ENCODE data around the gene CA6. TPM values are rescaled to one million over a fixed set of nuclear protein-coding genes. Genes with fewer than 3 reads are reported as not detected.
"Not testable (repeated sequence)": the region's sequence is repeated elsewhere in the genome, so short reads cannot be mapped to it uniquely, and the experiment has no call there.

Gene CA6
- total and polyA plus RNA-seq, 2 donors (not counting 1 experiment from before 2014, with no cell fraction given) = not detected

DNA sequence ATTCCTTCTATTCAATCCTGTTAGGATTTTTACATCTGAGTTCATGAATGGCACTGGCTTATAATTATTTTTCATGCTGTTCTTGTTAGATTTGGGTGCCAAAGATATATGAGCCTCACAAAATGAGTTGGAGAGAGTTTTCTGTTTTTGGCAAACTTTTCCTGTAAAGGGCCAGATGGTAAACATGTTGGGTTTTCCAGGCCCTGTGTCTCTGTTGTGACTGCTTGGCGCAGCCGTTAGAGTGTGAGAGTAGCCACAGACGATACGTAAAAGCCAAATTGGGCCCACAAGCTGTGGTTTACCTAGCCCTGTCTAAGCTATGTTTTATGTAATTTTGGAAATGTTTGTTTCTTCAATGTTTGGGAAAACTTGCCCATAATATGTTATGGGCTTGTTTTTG is 15.6 kb upstream of the CA6 start:
- no peak overlapping the region for H3K4me3 Mint-ChIP-seq

GRCh38 chr1:8937051-8937450 is 8.6 kb upstream of the CA6 start:
- H3K4me1 Mint-ChIP-seq; intact Hi-C loops (cut with micrococcal nuclease); H3K79me2 ChIP-seq (ENCODE audit: control insufficient read depth, insufficient read depth, low read length); H3K9me3 ChIP-seq (ENCODE audit: control extremely low read depth in 1 of 3, control insufficient read depth in 2 of 3, insufficient read depth in 1 of 3, low read length in 2 of 3); H3K27me3 ChIP-seq (replicated peaks in 1 of 4; ENCODE audit: control extremely low read depth in 1 of 4, control insufficient read depth in 3 of 4, insufficient read depth in 4 of 4, low read length in 3 of 4); H3K27ac Mint-ChIP-seq; DNase-seq; CTCF ChIA-PET; POLR2A ChIA-PET; H3K9me3 Mint-ChIP-seq (ENCODE audit: insufficient read depth); H3K9ac ChIP-seq (ENCODE audit: low read length); H3K27ac ChIP-seq (ENCODE audit: low read length in 2 of 2); H4K20me1 ChIP-seq (ENCODE audit: control insufficient read depth, insufficient read depth, low read length, poor library complexity, severe bottlenecking); H3K36me3 ChIP-seq (replicated peaks in 1 of 2; ENCODE audit: control extremely low read depth in 1 of 2, control insufficient read depth in 1 of 2, extremely low read depth in 1 of 2, insufficient read depth in 2 of 2, low read length in 1 of 2); H2AFZ ChIP-seq (ENCODE audit: insufficient read depth, low read depth, low read length, poor library complexity, severe bottlenecking); H3K4me1 ChIP-seq (ENCODE audit: control insufficient read depth in 2 of 2, insufficient read depth in 2 of 2, low read length in 2 of 2); H3K4me3 Mint-ChIP-seq; H3K4me3 ChIP-seq (ENCODE audit: control extremely low read depth in 1 of 5, extremely low read depth in 1 of 5, insufficient read depth in 1 of 5, low read depth in 2 of 5, low read length in 4 of 5); H3K4me2 ChIP-seq (replicated peaks; ENCODE audit: low read depth, low read length, poor library complexity, severe bottlenecking); ATAC-seq (ENCODE audit: low read depth): not testable (repeated sequence)
- 86% methylated on average over 4 of the region's 7 CpGs for WGBS (ENCODE audit: insufficient coverage)
- H3K27me3 Mint-ChIP-seq = peaks cover 21% of the 10 kb centered on the region

More for the DNA sequence above, 15.6 kb upstream of the CA6 start:
- Histone ChIP-seq H3K9me3 (ENCODE audit: control extremely low read depth in 1 of 3, control insufficient read depth in 2 of 3, insufficient read depth in 1 of 3, low read length in 2 of 3) (peaks cover 0 to 12% (median 0%) of the 10 kb centered on the region in 3 donors), H2AFZ (ENCODE audit: insufficient read depth, low read depth, low read length, poor library complexity, severe bottlenecking) (no peak overlapping the region), H3K4me3 (ENCODE audit: control extremely low read depth in 1 of 5, extremely low read depth in 1 of 5, insufficient read depth in 1 of 5, low read depth in 2 of 5, low read length in 4 of 5) (no peak overlapping the region), H3K36me3 (replicated peaks in 1 of 2; ENCODE audit: control extremely low read depth in 1 of 2, control insufficient read depth in 1 of 2, extremely low read depth in 1 of 2, insufficient read depth in 2 of 2, low read length in 1 of 2) (no peaks in the 10 kb centered on the region), H3K27ac (ENCODE audit: low read length in 2 of 2) (no peak overlapping the region), H4K20me1 (ENCODE audit: control insufficient read depth, insufficient read depth, low read length, poor library complexity, severe bottlenecking) (no peaks in the 10 kb centered on the region), H3K4me1 (ENCODE audit: control insufficient read depth in 2 of 2, insufficient read depth in 2 of 2, low read length in 2 of 2) (no peaks in the 10 kb centered on the region), H3K4me2 (replicated peaks; ENCODE audit: low read depth, low read length, poor library complexity, severe bottlenecking) (no peak overlapping the region), H3K9ac (ENCODE audit: low read length) (no peak overlapping the region), H3K27me3 (replicated peaks in 1 of 4; ENCODE audit: control extremely low read depth in 1 of 4, control insufficient read depth in 3 of 4, insufficient read depth in 4 of 4, low read length in 3 of 4) (no peaks in the 10 kb centered on the region), H3K79me2 (ENCODE audit: control insufficient read depth, insufficient read depth, low read length) (no peaks in the 10 kb centered on the region)
- Mint-ChIP-seq H3K4me1 (no peaks in the 10 kb centered on the region), H3K27ac (no peak overlapping the region), H3K27me3 (peaks cover 2% of the 10 kb centered on the region), H3K9me3 (ENCODE audit: insufficient read depth) (no peaks in the 10 kb centered on the region)
- DNase-seq = no peak
- CTCF ChIA-PET = no interaction called here
- intact Hi-C loops (cut with micrococcal nuclease) = no loop called here
- no peak for TF ChIP-seq CTCF (IDR thresholded peaks at IDR 0.05)
- TF ChIP-seq EZH2 (IDR thresholded peaks at IDR 0.05; ENCODE audit: borderline replicate concordance, insufficient read depth, low read depth, low read length, poor library complexity, severe bottlenecking) = no peak
- no peak for ATAC-seq (ENCODE audit: low read depth)
- POLR2A ChIA-PET = no interaction called here
- 56% methylated on average over 4 of the region's 4 CpGs for whole genome bisulfite sequencing (ENCODE audit: insufficient coverage)
